ENCODE measurements around the gene ITPR1. TPM values are rescaled to one million over a fixed set of nuclear protein-coding genes. Genes with fewer than 3 reads are reported as not detected.

The ITPR1 gene
- total RNA-seq, 2 donors from 2014 or later: 5.9 TPM

- no peak for TF ChIP-seq CTCF (conservative IDR thresholded peaks at IDR 0.05)
- no peaks in the 10 kb centered on the region for H3K4me1 ChIP-seq (ENCODE audit: control insufficient read depth, insufficient read depth, low read length)
- no peak overlapping the region for H3K27ac ChIP-seq (ENCODE audit: low read depth, low read length)
- no peak overlapping the region for H3K4me3 Mint-ChIP-seq
- no peaks in the 10 kb centered on the region for H3K27me3 ChIP-seq (ENCODE audit: control insufficient read depth, insufficient read depth, low read length, poor library complexity, severe bottlenecking)
- no peak overlapping the region for H3K27ac Mint-ChIP-seq
- H3K9ac ChIP-seq (ENCODE audit: extremely low read depth, low read length, poor library complexity, severe bottlenecking): no peak overlapping the region
- H3K9me3 Mint-ChIP-seq: peaks cover 16% of the 10 kb centered on the region
- 92% methylated on average over 1 of the region's 2 CpGs; no CpG with 5 or more reads in 1 of the 2 experiments for WGBS, 2 experiments (ENCODE audit: insufficient coverage in 1 of 2, insufficient read length in 1 of 2)
- H3K27me3 Mint-ChIP-seq (ENCODE audit: insufficient read depth): peaks cover 9% of the 10 kb centered on the region
- H3K9me3 ChIP-seq (ENCODE audit: control insufficient read depth, low read length): peaks cover 9% of the 10 kb centered on the region
- no peaks in the 10 kb centered on the region for H3K36me3 Mint-ChIP-seq (ENCODE audit: low read depth)
- no peaks in the 10 kb centered on the region for H3K4me1 Mint-ChIP-seq
- H3K36me3 ChIP-seq (ENCODE audit: control insufficient read depth, insufficient read depth, low read length): no peaks in the 10 kb centered on the region
- no peak for DNase-seq
- no peak overlapping the region for H3K4me3 ChIP-seq (ENCODE audit: low read length)
These were observed 369.8 kb downstream of the ITPR1 start for GRCh38 chr3:4862973-4863372.

DNA sequence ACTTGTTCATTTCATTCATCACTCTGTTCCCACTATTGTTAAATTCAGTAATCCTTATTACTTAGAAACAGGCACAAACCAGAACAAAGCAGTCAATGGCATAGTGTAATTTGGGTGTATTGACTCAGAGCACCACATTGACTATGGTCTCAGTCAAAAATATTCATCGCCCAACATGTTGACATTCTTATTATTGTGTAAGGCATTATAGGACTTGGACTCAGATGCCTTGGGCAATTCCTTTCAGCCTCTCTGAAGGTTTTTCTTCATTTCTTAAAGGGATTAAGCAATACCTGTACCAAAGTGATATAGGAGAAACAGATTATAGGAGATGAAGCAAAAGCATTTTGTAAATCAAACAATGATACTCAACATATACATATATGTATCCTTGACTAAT is 371.4 kb downstream of the ITPR1 start:
- Histone ChIP-seq H3K9me3 (ENCODE audit: control insufficient read depth, low read length) (peaks cover 9% of the 10 kb centered on the region), H3K4me3 (ENCODE audit: low read length) (no peak overlapping the region), H3K36me3 (ENCODE audit: control insufficient read depth, insufficient read depth, low read length) (no peaks in the 10 kb centered on the region), H3K4me1 (ENCODE audit: control insufficient read depth, insufficient read depth, low read length) (no peaks in the 10 kb centered on the region), H3K9ac (ENCODE audit: extremely low read depth, low read length, poor library complexity, severe bottlenecking) (no peak overlapping the region), H3K27ac (ENCODE audit: low read depth, low read length) (no peak overlapping the region), H3K27me3 (ENCODE audit: control insufficient read depth, insufficient read depth, low read length, poor library complexity, severe bottlenecking) (no peaks in the 10 kb centered on the region)
- Mint-ChIP-seq H3K36me3 (ENCODE audit: low read depth) (no peaks in the 10 kb centered on the region), H3K27me3 (ENCODE audit: insufficient read depth) (peaks cover 14% of the 10 kb centered on the region), H3K27ac (no peak overlapping the region), H3K9me3 (peaks cover 16% of the 10 kb centered on the region), H3K4me3 (no peak overlapping the region), H3K4me1 (peaks cover 3% of the 10 kb centered on the region)
- WGBS, 2 experiments (ENCODE audit: insufficient coverage in 1 of 2, insufficient read length in 1 of 2): 100% methylated on average over 1 of the region's 1 CpG
- no peak for TF ChIP-seq CTCF (conservative IDR thresholded peaks at IDR 0.05)
- DNase-seq: no peak

- Histone ChIP-seq H3K9ac (ENCODE audit: extremely low read depth, low read length, poor library complexity, severe bottlenecking) (no peak overlapping the region), H3K36me3 (ENCODE audit: control insufficient read depth, insufficient read depth, low read length) (no peaks in the 10 kb centered on the region), H3K27me3 (ENCODE audit: control insufficient read depth, insufficient read depth, low read length, poor library complexity, severe bottlenecking) (no peaks in the 10 kb centered on the region), H3K27ac (ENCODE audit: low read depth, low read length) (no peak overlapping the region), H3K9me3 (ENCODE audit: control insufficient read depth, low read length) (peaks cover 5% of the 10 kb centered on the region), H3K4me3 (ENCODE audit: low read length) (no peak overlapping the region), H3K4me1 (ENCODE audit: control insufficient read depth, insufficient read depth, low read length) (no peaks in the 10 kb centered on the region)
- Mint-ChIP-seq H3K4me3 (no peak overlapping the region), H3K27ac (no peak overlapping the region), H3K9me3 (peaks cover 12% of the 10 kb centered on the region), H3K36me3 (ENCODE audit: low read depth) (no peaks in the 10 kb centered on the region), H3K27me3 (ENCODE audit: insufficient read depth) (peaks cover 16% of the 10 kb centered on the region), H3K4me1 (peaks cover 3% of the 10 kb centered on the region)
- TF ChIP-seq CTCF (conservative IDR thresholded peaks at IDR 0.05): no peak
- DNase-seq: no peak
- WGBS, 2 experiments (ENCODE audit: insufficient coverage in 1 of 2, insufficient read length in 1 of 2): 97 to 100% methylated on average over 1 to 2 of the region's 2 CpGs
These were observed 372.6 kb downstream of the ITPR1 start for GRCh38 chr3:4865714-4866113.
